GM21515 (cell line): Measurements from ENCODE around the gene ARRB1.
"Not testable (repeated sequence)": the region's sequence is repeated elsewhere in the genome, so short reads cannot be mapped to it uniquely, and the experiment has no call there.

Experiments
- ATAC-seq: cut with Tn5 transposase; IDR thresholded peaks from one replicate; pipeline ENCODE4 v1.9.1; 2021; ENCODE audit not compliant: unreplicated experiment

The ARRB1 gene

GRCh38 chr11:75324189-75324588 lies 27.3 kb downstream of the ARRB1 start:
- ATAC-seq = no peak

- no peak for ATAC-seq
Observed at GRCh38 chr11:75323609-75324008, 27.9 kb downstream of the ARRB1 start.

- ATAC-seq = no peak
Observed at GRCh38 chr11:75320643-75321042, 30.8 kb downstream of the ARRB1 start.

- ATAC-seq = no peak
Observed at GRCh38 chr11:75320046-75320618, 31.3 kb downstream of the ARRB1 start.

- ATAC-seq = no peak
Observed at GRCh38 chr11:75319035-75319877, 32.2 kb downstream of the ARRB1 start.

- no peak for ATAC-seq
Observed at GRCh38 chr11:75317446-75318122, 33.9 kb downstream of the ARRB1 start.

- no peak for ATAC-seq
Observed at GRCh38 chr11:75315439-75315805, 36.0 kb downstream of the ARRB1 start.

GRCh38 chr11:75314771-75315438 lies 36.6 kb downstream of the ARRB1 start:
- ATAC-seq = no peak

GRCh38 chr11:75313513-75314272 lies 37.8 kb downstream of the ARRB1 start:
- ATAC-seq = no peak

- ATAC-seq = no peak
Observed at GRCh38 chr11:75312346-75312745, 39.1 kb downstream of the ARRB1 start.

GRCh38 chr11:75311858-75312288 lies 39.6 kb downstream of the ARRB1 start:
- ATAC-seq = no peak

GRCh38 chr11:75308986-75309385 lies 42.5 kb downstream of the ARRB1 start:
- no peak for ATAC-seq

- no peak for ATAC-seq
Observed at GRCh38 chr11:75308116-75308515, 43.3 kb downstream of the ARRB1 start.

- ATAC-seq = no peak
Observed at GRCh38 chr11:75307058-75307457, 44.4 kb downstream of the ARRB1 start.

GRCh38 chr11:75306529-75306928 lies 44.9 kb downstream of the ARRB1 start:
- no peak for ATAC-seq

GRCh38 chr11:75305993-75306392 lies 45.5 kb downstream of the ARRB1 start:
- ATAC-seq = no peak

- no peak for ATAC-seq
Observed at GRCh38 chr11:75305452-75305851, 46.0 kb downstream of the ARRB1 start.

- not testable (repeated sequence) for ATAC-seq
Observed at GRCh38 chr11:75304941-75305340, 46.5 kb downstream of the ARRB1 start.

GRCh38 chr11:75303544-75304224 lies 47.8 kb downstream of the ARRB1 start:
- ATAC-seq = no peak

GRCh38 chr11:75302371-75302770 lies 49.1 kb downstream of the ARRB1 start:
- ATAC-seq = no peak
